KMS-11 (cell line): ENCODE data around the gene CABLES1.

Experiments
- H2AFZ ChIP-seq: fragments of 200-600 bp; sonication (generic); 2 replicates; pipeline ENCODE4 v1.6.1; 2016; ENCODE audit warnings: antibody characterized with exemption, mixed run types, low read depth
- H3K27ac ChIP-seq: fragments of 200-600 bp; sonication (generic); 2 replicates; pipeline ENCODE4 v1.6.1; 2016; ENCODE audit warnings: mild to moderate bottlenecking, mixed run types
- H3K27me3 ChIP-seq: fragments of 200-600 bp; sonication (generic); 2 replicates; pipeline ENCODE4 v1.6.1; 2017; ENCODE audit warnings: mild to moderate bottlenecking, low read depth, mixed run types, moderate library complexity; ENCODE audit not compliant: insufficient read depth
- H3K36me3 ChIP-seq: fragments of 200-600 bp; sonication (generic); 2 replicates; pipeline ENCODE4 v1.6.1; 2017; ENCODE audit warnings: mild to moderate bottlenecking, mixed run types; ENCODE audit not compliant: insufficient read depth
- H3K4me1 ChIP-seq: fragments of 200-600 bp; sonication (generic); 2 replicates; pipeline ENCODE4 v1.6.1; 2016; ENCODE audit warnings: mild to moderate bottlenecking, low read depth, mixed run types; ENCODE audit not compliant: poor library complexity, severe bottlenecking
- H3K4me2 ChIP-seq: fragments of 200-600 bp; sonication (generic); 2 replicates; pipeline ENCODE4 v1.7.0; 2016; ENCODE audit warnings: mild to moderate bottlenecking, mixed run types
- H3K4me3 ChIP-seq: fragments of 200-600 bp; sonication (generic); IDR thresholded peaks from 2 replicates; pipeline ENCODE4 v1.6.1; 2017; ENCODE audit warnings: low read depth, low read length, mixed read lengths; ENCODE audit not compliant: insufficient read depth
- H3K79me2 ChIP-seq: fragments of 200-600 bp; sonication (generic); 2 replicates; pipeline ENCODE4 v1.6.1; 2016; ENCODE audit warnings: low read depth, mixed run types; ENCODE audit not compliant: insufficient read depth
- H3K9ac ChIP-seq: fragments of 200-600 bp; sonication (generic); 2 replicates; pipeline ENCODE4 v1.6.1; 2016; ENCODE audit warnings: mild to moderate bottlenecking, mixed run types
- H4K20me1 ChIP-seq: fragments of 200-600 bp; sonication (generic); 2 replicates; pipeline ENCODE4 v1.6.1; 2016; ENCODE audit warnings: mild to moderate bottlenecking, mixed run types; ENCODE audit not compliant: insufficient read depth
- TF ChIP-seq, protein P1 (sequence below): fragments of 200-600 bp; sonication (generic); conservative IDR thresholded peaks from 2 replicates; pipeline ENCODE4 v1.6.1; 2017; ENCODE audit warnings: low read depth, mild to moderate bottlenecking, antibody characterized with exemption, low read length, moderate library complexity, mixed read lengths

CABLES1 gene

DNA sequence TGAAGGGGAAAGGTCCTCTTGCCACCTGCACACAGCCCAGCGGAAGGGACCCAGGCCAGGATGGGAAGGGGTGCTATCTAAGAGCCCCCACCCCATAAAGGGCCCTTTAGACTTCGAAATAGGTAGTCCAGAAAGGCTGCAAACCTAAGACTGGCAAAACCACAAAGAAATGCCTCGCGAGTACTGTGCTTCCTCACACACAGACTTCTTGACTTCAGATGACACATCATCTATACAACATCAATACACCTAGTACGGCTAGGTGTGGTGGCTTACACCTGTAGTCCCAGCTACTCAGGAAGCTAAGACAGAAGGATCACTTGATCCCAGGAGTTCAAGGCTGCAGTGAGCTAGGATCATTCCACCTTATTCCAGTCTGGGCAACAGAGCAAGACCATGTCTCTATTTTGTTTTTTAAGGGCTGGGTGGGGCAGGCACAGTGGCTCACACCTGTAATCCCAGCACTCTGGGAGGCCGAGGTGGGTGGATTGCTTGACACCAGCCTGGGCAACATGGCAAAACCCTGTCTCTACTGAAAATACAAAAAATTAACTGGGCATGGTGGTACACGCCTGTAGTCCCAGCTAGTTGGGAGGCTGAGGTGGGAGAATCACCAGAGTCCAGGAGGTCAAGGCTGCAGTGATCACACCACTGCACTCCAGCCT, 125.8 kb downstream of the CABLES1 start:
- H3K27me3 ChIP-seq = no peaks in the 10 kb centered on the region
- no peak overlapping the region for H3K4me3 ChIP-seq
- H3K27ac ChIP-seq = no peak overlapping the region; the same call in 1 of the 2 replicates
- H3K4me1 ChIP-seq = peaks cover 20% of the 10 kb centered on the region
- TF ChIP-seq, protein P1, sequence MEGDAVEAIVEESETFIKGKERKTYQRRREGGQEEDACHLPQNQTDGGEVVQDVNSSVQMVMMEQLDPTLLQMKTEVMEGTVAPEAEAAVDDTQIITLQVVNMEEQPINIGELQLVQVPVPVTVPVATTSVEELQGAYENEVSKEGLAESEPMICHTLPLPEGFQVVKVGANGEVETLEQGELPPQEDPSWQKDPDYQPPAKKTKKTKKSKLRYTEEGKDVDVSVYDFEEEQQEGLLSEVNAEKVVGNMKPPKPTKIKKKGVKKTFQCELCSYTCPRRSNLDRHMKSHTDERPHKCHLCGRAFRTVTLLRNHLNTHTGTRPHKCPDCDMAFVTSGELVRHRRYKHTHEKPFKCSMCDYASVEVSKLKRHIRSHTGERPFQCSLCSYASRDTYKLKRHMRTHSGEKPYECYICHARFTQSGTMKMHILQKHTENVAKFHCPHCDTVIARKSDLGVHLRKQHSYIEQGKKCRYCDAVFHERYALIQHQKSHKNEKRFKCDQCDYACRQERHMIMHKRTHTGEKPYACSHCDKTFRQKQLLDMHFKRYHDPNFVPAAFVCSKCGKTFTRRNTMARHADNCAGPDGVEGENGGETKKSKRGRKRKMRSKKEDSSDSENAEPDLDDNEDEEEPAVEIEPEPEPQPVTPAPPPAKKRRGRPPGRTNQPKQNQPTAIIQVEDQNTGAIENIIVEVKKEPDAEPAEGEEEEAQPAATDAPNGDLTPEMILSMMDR = no peak
- no peaks in the 10 kb centered on the region for H3K79me2 ChIP-seq
- H2AFZ ChIP-seq = no peak overlapping the region
- H3K9ac ChIP-seq = no peak overlapping the region
- peaks cover 10% of the 10 kb centered on the region; the same call in 1 of the 2 replicates for H3K36me3 ChIP-seq
- no peaks in the 10 kb centered on the region for H4K20me1 ChIP-seq
- H3K4me2 ChIP-seq = no peak overlapping the region

DNA sequence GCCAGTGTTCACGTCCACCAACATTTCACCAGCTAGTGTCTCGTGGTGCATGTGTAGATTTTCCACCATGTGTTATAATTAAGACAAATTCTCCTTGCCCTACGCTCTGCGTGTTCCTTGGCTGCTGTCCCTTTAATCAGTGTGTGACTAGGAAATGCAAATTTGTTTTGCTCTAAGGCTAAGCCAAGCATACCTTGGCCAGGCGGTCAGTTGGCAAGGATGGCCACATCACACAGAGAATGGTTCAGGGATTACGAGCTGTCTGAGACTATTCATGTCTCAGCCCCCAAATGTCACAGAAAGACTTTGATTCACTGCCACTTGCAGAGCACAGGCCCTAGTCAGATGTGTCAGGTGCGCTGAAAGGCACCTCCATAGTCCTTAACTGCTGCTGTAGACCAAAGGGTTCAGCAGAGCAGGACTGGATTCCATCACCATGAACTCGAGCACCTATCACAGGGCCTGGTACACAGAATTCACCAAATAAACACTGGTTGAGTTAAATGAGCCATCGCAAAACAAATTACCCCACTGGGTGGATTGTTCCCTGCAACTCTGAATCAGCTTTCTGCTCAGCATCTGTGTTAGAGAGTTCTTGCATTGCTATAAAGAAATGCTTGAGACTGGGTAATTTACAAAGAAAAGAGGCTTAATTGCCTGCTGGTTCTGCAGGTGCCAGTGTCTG, 128.4 kb downstream of the CABLES1 start:
- no peak overlapping the region for H3K4me2 ChIP-seq
- H3K36me3 ChIP-seq = no peaks in the 10 kb centered on the region
- no peak overlapping the region for H2AFZ ChIP-seq
- H3K4me1 ChIP-seq = peaks cover 21% of the 10 kb centered on the region
- H3K27ac ChIP-seq = no peak overlapping the region
- no peak overlapping the region for H3K4me3 ChIP-seq
- no peak overlapping the region for H3K9ac ChIP-seq
- TF ChIP-seq, protein P1 = no peak
- H4K20me1 ChIP-seq = no peaks in the 10 kb centered on the region
- no peaks in the 10 kb centered on the region for H3K27me3 ChIP-seq
- no peaks in the 10 kb centered on the region for H3K79me2 ChIP-seq

DNA sequence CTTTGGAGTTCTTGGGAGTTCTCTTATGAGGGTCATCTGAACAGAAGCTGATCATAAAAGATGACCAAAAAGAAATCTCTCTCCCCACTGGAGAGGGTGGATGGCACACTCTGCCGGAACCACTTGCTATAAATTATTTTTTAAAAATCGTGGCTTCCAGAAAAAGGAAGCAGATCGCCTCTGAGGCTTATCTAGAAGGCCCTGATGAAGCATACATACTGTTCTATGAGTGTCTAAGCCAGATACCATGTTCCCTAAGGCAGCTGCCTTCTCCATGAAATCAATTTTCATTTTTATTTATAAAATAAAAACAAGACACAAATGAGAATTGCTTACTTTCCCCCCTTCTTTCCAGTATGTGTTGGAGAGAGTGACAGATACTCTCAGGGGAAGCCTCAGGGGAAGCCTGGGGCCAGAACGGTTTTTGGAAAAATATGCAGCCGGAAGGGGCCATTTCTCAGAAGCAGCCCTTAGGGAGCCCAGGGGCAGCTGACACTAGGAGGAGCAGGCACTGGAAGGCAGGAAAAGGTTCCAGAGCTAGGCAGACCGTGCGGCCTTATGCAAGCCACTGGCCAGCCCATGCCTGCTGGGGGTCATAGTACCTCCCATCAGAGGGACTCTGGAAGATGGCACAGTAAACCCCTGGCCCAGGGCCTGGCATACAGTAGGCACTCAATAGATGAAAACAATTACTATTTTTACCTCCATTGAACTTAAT, 130.6 kb downstream of the CABLES1 start:
- no peak overlapping the region for H3K9ac ChIP-seq
- no peak overlapping the region for H2AFZ ChIP-seq
- no peak overlapping the region for H3K4me2 ChIP-seq
- H3K79me2 ChIP-seq = no peaks in the 10 kb centered on the region
- no peaks in the 10 kb centered on the region for H3K36me3 ChIP-seq
- TF ChIP-seq, protein P1 = no peak
- no peak overlapping the region for H3K4me3 ChIP-seq
- H3K4me1 ChIP-seq = peaks cover 10% of the 10 kb centered on the region
- H3K27ac ChIP-seq = no peak overlapping the region
- H4K20me1 ChIP-seq = no peaks in the 10 kb centered on the region
- H3K27me3 ChIP-seq = no peaks in the 10 kb centered on the region

DNA sequence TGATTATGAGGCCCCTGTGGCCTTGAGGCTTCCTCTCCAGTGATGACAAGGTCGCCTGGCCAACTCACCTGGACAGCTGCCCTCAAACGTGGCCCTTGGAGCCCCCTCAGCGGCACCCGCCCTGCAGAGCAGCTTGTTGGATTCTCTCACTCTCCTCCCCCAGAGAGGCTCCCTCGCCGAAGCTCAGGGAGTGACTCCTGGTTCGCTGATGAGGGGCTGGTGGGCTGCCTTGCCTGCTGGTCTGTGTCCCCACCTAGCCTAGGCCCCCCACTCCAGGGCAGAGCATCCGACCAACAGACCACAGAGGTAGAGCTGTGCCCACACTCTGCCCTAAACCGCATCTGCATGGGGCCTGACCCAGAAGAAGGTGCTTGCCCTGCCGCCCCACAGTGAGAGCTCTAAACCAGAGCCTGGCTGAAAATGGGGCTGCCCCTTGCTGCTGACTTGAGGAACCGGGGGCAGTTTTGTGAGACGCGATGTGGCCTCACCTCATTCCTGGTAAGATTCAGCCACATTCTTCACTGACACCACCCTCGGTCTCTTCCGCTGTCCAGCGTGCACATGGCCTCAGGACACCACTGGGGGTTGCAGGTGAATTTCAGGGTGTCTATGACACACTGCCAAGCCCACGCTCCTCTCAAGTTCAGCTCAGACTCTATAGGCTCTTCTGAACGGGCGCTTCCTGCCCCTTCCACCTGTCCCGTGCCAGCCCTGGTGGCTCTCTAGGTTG, 131.6 kb downstream of the CABLES1 start:
- Histone ChIP-seq H3K4me1 (peaks cover 10% of the 10 kb centered on the region), H3K36me3 (no peaks in the 10 kb centered on the region), H3K27ac (no peak overlapping the region), H4K20me1 (no peaks in the 10 kb centered on the region), H3K4me2 (no peak overlapping the region), H3K79me2 (no peaks in the 10 kb centered on the region), H2AFZ (no peak overlapping the region), H3K27me3 (no peaks in the 10 kb centered on the region), H3K9ac (no peak overlapping the region), H3K4me3 (no peak overlapping the region)
- TF ChIP-seq, protein P1 = no peak
